NCI-H82 treated with DMSO at 0.1 percent for 48 hours (cell line): ENCODE data around the gene PTPRF.

Experiments used
- DNase-seq: peaks from one replicate; lab custom pipeline; 2025; ENCODE audit not compliant: unreplicated experiment; lab: John Stamatoyannopoulos, UW

The PTPRF gene

GRCh38 chr1:43655953-43656352 is 125.3 kb downstream of the PTPRF start:
- no peak for DNase-seq

GRCh38 chr1:43659212-43660166 is 128.8 kb downstream of the PTPRF start:
- no peak for DNase-seq

GRCh38 chr1:43660355-43660754 is 129.7 kb downstream of the PTPRF start:
- no peak for DNase-seq

- DNase-seq = no peak
Measured at GRCh38 chr1:43664369-43664768, 133.7 kb downstream of the PTPRF start.

- no peak for DNase-seq
Measured at GRCh38 chr1:43666608-43667007, 135.9 kb downstream of the PTPRF start.

GRCh38 chr1:43668956-43669355 is 138.3 kb downstream of the PTPRF start:
- no peak for DNase-seq

GRCh38 chr1:43669878-43670277 is 139.2 kb downstream of the PTPRF start:
- DNase-seq = no peak

- DNase-seq = no peak
Measured at GRCh38 chr1:43671193-43671592, 140.5 kb downstream of the PTPRF start.

- no peak for DNase-seq
Measured at GRCh38 chr1:43671626-43672330, 141.1 kb downstream of the PTPRF start.

- no peak for DNase-seq
Measured at GRCh38 chr1:43673261-43673660, 142.6 kb downstream of the PTPRF start.
